Measurements from ENCODE around the gene PTPRU. TPM values are rescaled to one million over a fixed set of nuclear protein-coding genes. Genes with fewer than 3 reads are reported as not detected.

PTPRU gene
- total and polyA plus RNA-seq, 2 of the 8 experiments (the other 6 are each of a cell fraction or from before 2014, with no cell fraction given) = 33.8 to 41.8 TPM

DNA sequence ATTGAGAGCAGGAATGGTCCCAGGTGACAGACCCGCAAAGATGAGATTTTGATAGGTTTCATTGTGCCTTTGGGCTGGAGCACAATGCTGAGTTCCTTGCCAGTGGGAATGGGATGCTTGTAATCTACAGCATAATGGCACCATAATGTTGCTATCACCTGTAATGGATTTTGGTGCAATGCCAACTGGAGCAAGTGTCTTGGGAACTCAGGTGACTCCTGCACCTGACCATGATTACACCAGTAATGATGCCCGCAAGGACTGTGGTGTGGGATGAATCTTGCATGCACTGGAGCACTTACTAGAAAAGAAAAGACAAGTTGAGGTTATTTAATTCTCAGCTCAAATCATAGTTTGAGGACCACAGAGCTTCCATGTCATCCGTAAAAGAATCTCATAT, 96.7 kb downstream of the PTPRU start:
- 92% methylated on average over 3 of the region's 3 CpGs; no CpG with 5 or more reads in 1 of the 2 experiments for WGBS, 2 experiments (ENCODE audit: extremely low coverage in 1 of 2, insufficient coverage in 1 of 2, insufficient read length in 1 of 2, insufficient replicate concordance in 2 of 2, low coverage in 1 of 2, low lambda C conversion rate in 2 of 2, missing lambda C conversion rate in 1 of 2)
- POLR2A ChIA-PET (ENCODE audit: partially characterized antibody) = interaction anchor here (1.6 kb wide), 1 partner anchor 174 kb away, joined by 3 read pairs; no protein-coding TSS in a partner anchor

More for the DNA sequence above, 96.7 kb downstream of the PTPRU start:
- H3K9me3 ChIP-seq (ENCODE audit: insufficient read depth in 2 of 2, low read depth in 1 of 2, low read length in 1 of 2) = peaks cover 0 to 3% of the 10 kb centered on the region in 2 experiments; a peak in 1 of 4 replicates
- H4K91ac ChIP-seq (replicated peaks; ENCODE audit: insufficient read length, low read length) = no peak overlapping the region
- no peaks in the 10 kb centered on the region for H3K23me2 ChIP-seq (ENCODE audit: low read depth, low read length)
- H4K8ac ChIP-seq (ENCODE audit: extremely low read depth, insufficient read depth, low read length) = no peak overlapping the region
- no peak overlapping the region for H3K9ac ChIP-seq (replicated peaks in 1 of 4; ENCODE audit: extremely low read depth in 1 of 4, low read depth in 3 of 4, low read length in 3 of 4)
- no peak for FAIRE-seq
- H3K4me1 ChIP-seq (replicated peaks in 1 of 4; ENCODE audit: control insufficient read depth in 3 of 4, insufficient read depth in 4 of 4, low read length in 3 of 4) = 0 out of 7 replicates have a peak, but pooled peaks cover 0 to 2% (median 0%) of the 10 kb centered on the region in 4 experiments
- TF ChIP-seq HDAC2 (IDR thresholded peaks at IDR 0.05; ENCODE audit: borderline replicate concordance in 1 of 2, low read depth in 2 of 2, low read length in 2 of 2) (no peak), FOSL1 (IDR thresholded peaks at IDR 0.05; ENCODE audit: insufficient read depth, low read depth, low read length) (no peak)
- H2BK20ac ChIP-seq (ENCODE audit: low read length) = no peak overlapping the region
- no peak overlapping the region for H3K23ac ChIP-seq (ENCODE audit: insufficient read length)
- H2AK5ac ChIP-seq (ENCODE audit: low read depth, low read length) = 0 out of 2 replicates have a peak overlapping the region, but pooled peaks have one; percentile 19
- 0 out of 2 replicates have a peak overlapping the region, but pooled peaks have one; percentile 11 for H2BK12ac ChIP-seq (ENCODE audit: low read depth, low read length)
- H4K5ac ChIP-seq (ENCODE audit: insufficient read length, low read depth, low read length) = no peak overlapping the region
- H4K20me1 ChIP-seq (replicated peaks in 1 of 2; ENCODE audit: control insufficient read depth in 1 of 2, insufficient read depth in 2 of 2, low read length in 2 of 2) = no peaks in the 10 kb centered on the region
- H3K27ac ChIP-seq (ENCODE audit: low read depth, low read length) = no peak overlapping the region
- H3K14ac ChIP-seq (ENCODE audit: insufficient read length) = no peak overlapping the region
- H2BK15ac ChIP-seq (ENCODE audit: low read length) = 0 out of 2 replicates have a peak overlapping the region, but pooled peaks have one; percentile 8
- H3K36me3 ChIP-seq (ENCODE audit: control insufficient read depth in 2 of 4, insufficient read depth in 4 of 4, low read length in 3 of 4) = no peaks in the 10 kb centered on the region
- no peak overlapping the region for H3K18ac ChIP-seq (ENCODE audit: extremely low read depth, low read length)
- H3K27me3 ChIP-seq (replicated peaks in 1 of 4; ENCODE audit: control insufficient read depth in 3 of 4, extremely low read depth in 1 of 4, insufficient read depth in 3 of 4, low read length in 3 of 4) = no peaks in the 10 kb centered on the region
- no peak overlapping the region for H3K4me3 ChIP-seq (ENCODE audit: extremely low read depth in 1 of 4, insufficient read depth in 2 of 4, low read depth in 3 of 4, low read length in 4 of 4)
- H3K4ac ChIP-seq (replicated peaks; ENCODE audit: insufficient read length, low read depth, low read length) = no peak overlapping the region
- no peak overlapping the region for H3K56ac ChIP-seq (replicated peaks; ENCODE audit: insufficient read length, low read depth, low read length)
- H3K79me2 ChIP-seq (ENCODE audit: control insufficient read depth in 1 of 2, insufficient read depth in 2 of 2, low read length in 2 of 2) = no peaks in the 10 kb centered on the region
- H2BK120ac ChIP-seq (replicated peaks; ENCODE audit: low read depth, low read length) = no peak overlapping the region
- H3K79me1 ChIP-seq (ENCODE audit: low read depth, low read length) = no peaks in the 10 kb centered on the region
- peak overlapping the region; percentile 45; the same call in 1 of the 2 replicates for H2BK5ac ChIP-seq (ENCODE audit: low read depth, low read length)
- no peak for DNase-seq (ENCODE audit: low read depth in 1 of 2, low spot score in 2 of 2)
- H3K4me2 ChIP-seq (ENCODE audit: insufficient read depth in 1 of 2, low read depth in 2 of 2, low read length in 2 of 2) = no peak overlapping the region
- H2AFZ ChIP-seq (ENCODE audit: low read length) = no peak overlapping the region
- CTCF ChIA-PET (ENCODE audit: partially characterized antibody) = interaction anchor here (0.7 to 8.4 kb wide), 28 partner anchors 11 to 361 kb away, joined by 3 to 113 read pairs (median 6); no protein-coding TSS in a partner anchor

All from H1 (cell line).